ENCODE measurements around the gene SP110.

SP110 gene

GRCh38 chr2:230202430-230203109, 17.2 kb downstream of the SP110 start:
- DNase-seq (ENCODE audit: low read depth), result no peak
- no peak for TF ChIP-seq CTCF (IDR thresholded peaks at IDR 0.05; ENCODE audit: insufficient read depth, low read depth, low read length, missing control alignments)
- no peak overlapping the region for H3K4me3 ChIP-seq (ENCODE audit: low read length)

GRCh38 chr2:230184727-230185578, 34.8 kb downstream of the SP110 start:
- TF ChIP-seq CTCF (IDR thresholded peaks at IDR 0.05; ENCODE audit: insufficient read depth, low read depth, low read length, missing control alignments), result no peak
- H3K4me3 ChIP-seq (ENCODE audit: low read length), result no peak overlapping the region
- DNase-seq (ENCODE audit: low read depth), result no peak

GRCh38 chr2:230181195-230181594, 38.6 kb downstream of the SP110 start:
- TF ChIP-seq CTCF (IDR thresholded peaks at IDR 0.05; ENCODE audit: insufficient read depth, low read depth, low read length, missing control alignments), result no peak
- H3K4me3 ChIP-seq (ENCODE audit: low read length), result no peak overlapping the region
- no peak for DNase-seq (ENCODE audit: low read depth)

GRCh38 chr2:230179907-230180306, 39.9 kb downstream of the SP110 start:
- no peak overlapping the region for H3K4me3 ChIP-seq (ENCODE audit: low read length)
- no peak for DNase-seq (ENCODE audit: low read depth)
- TF ChIP-seq CTCF (IDR thresholded peaks at IDR 0.05; ENCODE audit: insufficient read depth, low read depth, low read length, missing control alignments), result no peak

GRCh38 chr2:230178546-230179485, 41.0 kb downstream of the SP110 start:
- DNase-seq (ENCODE audit: low read depth), result no peak
- TF ChIP-seq CTCF (IDR thresholded peaks at IDR 0.05; ENCODE audit: insufficient read depth, low read depth, low read length, missing control alignments), result no peak
- H3K4me3 ChIP-seq (ENCODE audit: low read length), result no peak overlapping the region

- DNase-seq (ENCODE audit: low read depth), result no peak
- TF ChIP-seq CTCF (IDR thresholded peaks at IDR 0.05; ENCODE audit: insufficient read depth, low read depth, low read length, missing control alignments), result no peak
- H3K4me3 ChIP-seq (ENCODE audit: low read length), result no peak overlapping the region
Observed at GRCh38 chr2:230176996-230177395, 42.8 kb downstream of the SP110 start.
